AG10803 (cell line): Measurements from ENCODE around the gene UBAC1.

Experiments
- DNase-seq: peaks from one replicate; pipeline ENCODE4 v3.0.0; 2010; ENCODE audit warnings: low read depth
- H3K4me3 ChIP-seq: 2 replicates; pipeline ENCODE4 v1.5.1; 2011; ENCODE audit warnings: mild to moderate bottlenecking, low read length, control low read depth
- TF ChIP-seq, protein P1 (sequence below): conservative IDR thresholded peaks from 2 replicates; pipeline ENCODE4 v1.5.1; 2011; ENCODE audit warnings: mild to moderate bottlenecking, low read length, control low read depth, inconsistent platforms

UBAC1 gene

DNA sequence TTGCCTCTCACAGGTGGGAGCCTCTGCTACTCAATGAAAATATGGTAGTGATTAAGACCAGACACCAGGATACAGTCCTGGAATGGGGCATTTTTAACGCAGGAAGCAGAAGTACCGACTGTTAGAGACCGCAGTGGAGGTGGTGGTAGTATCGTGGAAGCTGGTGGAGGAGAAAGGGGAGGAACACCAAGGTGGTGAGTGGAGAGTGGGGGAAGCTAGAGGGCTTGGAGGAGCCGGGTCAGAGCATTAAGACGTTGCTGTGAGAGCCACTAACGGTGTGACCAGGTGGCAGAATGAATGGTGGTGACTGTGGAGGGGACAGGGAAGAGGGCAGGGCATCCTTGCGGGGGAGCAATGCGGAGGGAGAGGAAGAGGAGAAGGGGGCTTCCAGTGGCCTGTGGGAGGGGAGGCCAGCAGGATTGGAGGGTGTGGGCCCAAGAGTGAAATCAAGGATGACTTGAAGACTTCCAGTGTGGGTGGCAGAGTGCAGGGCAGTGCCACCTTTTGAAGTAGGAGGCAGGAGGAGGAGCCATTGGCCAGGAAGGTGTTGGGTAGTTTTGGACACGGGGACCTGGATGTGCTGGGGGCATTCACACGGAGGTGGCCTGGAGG is 1.6 kb upstream of the UBAC1 start:
- no peak for DNase-seq
- H3K4me3 ChIP-seq, result no peak overlapping the region
- TF ChIP-seq, protein P1, sequence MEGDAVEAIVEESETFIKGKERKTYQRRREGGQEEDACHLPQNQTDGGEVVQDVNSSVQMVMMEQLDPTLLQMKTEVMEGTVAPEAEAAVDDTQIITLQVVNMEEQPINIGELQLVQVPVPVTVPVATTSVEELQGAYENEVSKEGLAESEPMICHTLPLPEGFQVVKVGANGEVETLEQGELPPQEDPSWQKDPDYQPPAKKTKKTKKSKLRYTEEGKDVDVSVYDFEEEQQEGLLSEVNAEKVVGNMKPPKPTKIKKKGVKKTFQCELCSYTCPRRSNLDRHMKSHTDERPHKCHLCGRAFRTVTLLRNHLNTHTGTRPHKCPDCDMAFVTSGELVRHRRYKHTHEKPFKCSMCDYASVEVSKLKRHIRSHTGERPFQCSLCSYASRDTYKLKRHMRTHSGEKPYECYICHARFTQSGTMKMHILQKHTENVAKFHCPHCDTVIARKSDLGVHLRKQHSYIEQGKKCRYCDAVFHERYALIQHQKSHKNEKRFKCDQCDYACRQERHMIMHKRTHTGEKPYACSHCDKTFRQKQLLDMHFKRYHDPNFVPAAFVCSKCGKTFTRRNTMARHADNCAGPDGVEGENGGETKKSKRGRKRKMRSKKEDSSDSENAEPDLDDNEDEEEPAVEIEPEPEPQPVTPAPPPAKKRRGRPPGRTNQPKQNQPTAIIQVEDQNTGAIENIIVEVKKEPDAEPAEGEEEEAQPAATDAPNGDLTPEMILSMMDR, result no peak

DNA sequence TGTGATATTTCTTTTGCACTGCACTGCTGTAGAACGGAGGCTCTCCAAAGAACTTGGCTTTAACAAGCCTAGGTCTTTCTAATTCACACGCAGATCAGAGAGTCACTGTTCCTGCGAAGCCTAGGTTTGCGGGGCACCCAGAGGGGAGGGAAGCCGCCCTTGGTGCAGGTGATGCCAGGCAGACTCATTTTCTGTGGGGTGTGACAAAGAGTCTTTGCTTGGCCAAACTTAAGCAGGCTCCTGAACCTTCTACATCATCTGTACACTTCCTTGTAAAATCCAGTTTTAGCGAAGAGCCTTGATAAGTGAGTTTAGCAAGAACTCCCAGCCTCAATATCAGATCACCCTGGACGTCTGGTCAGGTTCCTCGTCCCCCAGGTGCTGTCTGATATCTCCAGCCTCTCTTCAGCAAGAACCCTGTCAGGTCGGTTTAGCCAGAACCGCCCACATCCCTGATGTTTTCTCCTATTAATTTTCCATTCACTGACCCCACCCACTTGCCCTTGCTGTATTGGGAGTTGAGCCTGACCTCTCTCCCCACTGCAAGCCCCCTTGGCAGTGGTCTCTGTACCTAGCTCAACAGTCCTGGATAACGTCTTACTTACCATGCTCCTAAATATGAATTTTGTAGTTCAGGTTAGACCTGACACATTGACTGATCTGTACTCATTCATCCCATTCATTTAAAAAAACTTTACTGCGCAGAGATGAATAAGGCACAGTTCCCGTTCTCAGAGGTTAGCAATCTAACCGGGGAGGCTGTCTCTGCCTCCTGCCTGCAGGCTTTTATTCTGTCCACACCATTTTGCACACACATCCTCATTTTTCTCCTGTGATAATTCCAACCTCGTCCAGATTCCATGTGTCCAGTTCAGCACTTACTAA is 880 bp upstream of the UBAC1 start:
- TF ChIP-seq, protein P1, result no peak
- no peak overlapping the region for H3K4me3 ChIP-seq
- no peak for DNase-seq

DNA sequence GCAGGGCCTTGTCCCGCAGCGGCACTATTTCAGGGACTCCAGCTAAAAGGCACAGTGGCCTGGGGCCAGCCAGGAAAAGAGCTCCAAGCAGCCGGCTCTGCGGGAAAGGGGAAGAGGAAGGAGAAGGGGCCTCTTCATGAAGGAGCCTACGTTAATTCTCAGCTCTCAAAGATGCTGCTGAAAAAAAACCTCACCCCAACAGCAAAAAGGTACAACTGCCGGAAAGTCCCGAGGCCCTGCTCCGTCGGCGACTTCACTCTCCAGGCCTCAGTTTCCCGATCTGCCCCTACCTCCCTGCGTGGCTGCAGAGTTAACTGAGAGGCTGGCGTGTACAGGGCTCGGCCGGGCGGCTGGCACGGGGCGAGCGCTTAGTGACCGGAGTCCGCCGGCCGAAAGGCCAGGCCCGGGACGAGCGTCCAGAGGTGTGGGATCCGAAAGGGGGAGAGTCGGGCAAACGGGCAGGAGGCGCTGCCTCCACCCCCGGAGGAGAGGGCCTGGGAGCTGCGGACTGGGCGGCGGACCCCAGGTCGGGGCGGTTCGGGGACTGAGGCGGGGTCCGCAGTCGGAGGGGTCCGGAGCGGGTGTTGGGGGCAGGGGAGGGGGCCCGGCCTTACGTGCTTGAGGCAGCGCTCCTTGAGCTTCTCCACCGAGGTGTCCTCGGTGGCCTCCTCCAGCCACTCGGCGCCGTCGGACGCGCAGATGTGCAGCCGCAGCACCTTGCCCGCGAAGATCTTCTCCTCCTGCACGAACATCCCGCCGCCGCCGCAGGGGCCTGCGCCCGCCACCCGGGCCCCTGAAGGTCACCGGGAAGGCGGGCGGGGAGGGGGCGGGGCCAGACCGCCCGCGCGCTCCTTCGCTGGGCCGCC is 529 bp downstream of the UBAC1 start:
- TF ChIP-seq, protein P1, result no peak
- no peak for DNase-seq
- H3K4me3 ChIP-seq, result peak overlapping the region; percentile 75

DNA sequence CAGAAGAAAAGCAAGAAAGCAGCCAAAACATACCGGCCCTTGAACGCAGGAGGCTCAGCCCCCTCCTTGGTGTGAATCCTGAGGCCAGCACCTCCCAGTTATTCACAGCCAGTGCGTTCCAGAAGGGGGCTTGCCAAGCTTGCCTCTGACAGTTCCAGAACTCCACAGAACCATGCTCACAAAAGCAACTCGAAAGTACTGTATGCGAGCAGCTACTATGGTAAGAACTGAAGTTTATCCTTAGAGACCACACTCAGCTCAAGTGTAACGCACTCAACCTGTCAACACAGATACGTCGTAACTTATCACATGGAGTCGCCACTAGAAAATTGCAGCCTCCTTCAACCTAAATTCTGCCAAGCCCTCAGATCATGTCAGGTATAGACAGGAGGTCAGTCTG is 1.4 kb downstream of the UBAC1 start:
- DNase-seq, result no peak
- TF ChIP-seq, protein P1, result no peak
- peak overlapping the region; percentile 75 for H3K4me3 ChIP-seq

- TF ChIP-seq, protein P1, result no peak
- DNase-seq, result no peak
- no peak overlapping the region for H3K4me3 ChIP-seq
Observed at GRCh38 chr9:135958485-135958884, 2.7 kb downstream of the UBAC1 start.

DNA sequence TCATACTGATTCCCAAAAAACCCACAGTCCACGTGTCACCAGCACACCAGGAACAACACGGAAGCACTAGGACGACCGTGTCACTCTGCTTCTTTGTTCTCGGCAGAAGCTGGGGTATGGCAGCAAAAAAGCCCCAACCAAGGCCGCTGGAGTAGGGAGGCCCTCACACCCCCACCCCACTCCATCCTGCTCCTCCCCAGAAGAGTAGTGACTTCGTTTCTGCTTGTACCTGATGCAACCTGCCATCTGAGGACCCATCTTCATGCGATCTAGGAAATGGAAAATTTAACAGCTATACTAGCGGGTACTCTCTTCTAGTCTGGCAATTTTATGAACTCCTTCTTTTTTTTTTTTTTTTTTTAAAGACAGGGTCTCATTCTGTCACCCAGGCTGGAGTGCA is 3.7 kb downstream of the UBAC1 start:
- no peak for DNase-seq
- H3K4me3 ChIP-seq, result no peak overlapping the region
- TF ChIP-seq, protein P1, result no peak
